Neural progenitor cell (in vitro differentiated cells): Measurements from ENCODE around the gene HBG2. TPM values are rescaled to one million over a fixed set of nuclear protein-coding genes. Genes with fewer than 3 reads are reported as not detected.

Source experiments
- DNase-seq: peaks from one replicate; pipeline ENCODE4 v3.0.0-alpha.2; 2016; ENCODE audit warnings: low spot score
- H2AFZ ChIP-seq: fragments of 200-600 bp; sonication (generic); replicated peaks from 2 replicates; pipeline ENCODE4 v1.6.1; 2016; ENCODE audit warnings: antibody characterized with exemption
- H3F3A ChIP-seq: fragments of 200-600 bp; sonication (generic); 2 replicates; pipeline ENCODE4 v1.6.1; 2016; ENCODE audit warnings: antibody characterized with exemption, low read depth
- H3K27ac ChIP-seq: fragments of 200-600 bp; sonication (generic); 2 replicates; pipeline ENCODE4 v1.5.1; 2016; ENCODE audit warnings: mild to moderate bottlenecking
- H3K27me3 ChIP-seq: fragments of 200-600 bp; sonication (generic); 2 replicates; pipeline ENCODE4 v1.6.1; 2016; ENCODE audit warnings: mild to moderate bottlenecking, moderate library complexity
- H3K36me3 ChIP-seq: fragments of 200-600 bp; sonication (generic); 2 replicates; pipeline ENCODE4 v1.5.1; 2016
- H3K4me1 ChIP-seq: fragments of 200-600 bp; sonication (generic); 2 replicates; pipeline ENCODE4 v1.6.1; 2016; ENCODE audit warnings: mixed run types
- H3K4me2 ChIP-seq: fragments of 200-600 bp; sonication (generic); 2 replicates; pipeline ENCODE4 v1.6.1; 2016
- H3K4me3 ChIP-seq: fragments of 200-600 bp; sonication (generic); 2 replicates; pipeline ENCODE4 v1.5.1; 2016
- H3K79me2 ChIP-seq: fragments of 200-600 bp; sonication (generic); 2 replicates; pipeline ENCODE4 v1.6.1; 2016; ENCODE audit warnings: low read depth
- H3K9ac ChIP-seq: fragments of 200-600 bp; sonication (generic); 2 replicates; pipeline ENCODE4 v1.6.1; 2016
- H3K9me3 ChIP-seq: fragments of 200-600 bp; sonication (generic); 2 replicates; pipeline ENCODE4 v1.5.1; 2016; ENCODE audit warnings: low read depth
- H4K20me1 ChIP-seq: fragments of 200-600 bp; sonication (generic); 2 replicates; pipeline ENCODE4 v1.6.1; 2016; ENCODE audit warnings: low read depth
- H3K27ac Mint-ChIP-seq: 3 replicates; pipeline ENCODE4 v1.8.0; 2021; ENCODE audit warnings: mixed read lengths
- H3K27me3 Mint-ChIP-seq: 2 replicates; pipeline ENCODE4 v1.8.0; 2022; ENCODE audit warnings: low read depth, mild to moderate bottlenecking, inconsistent platforms, moderate library complexity, mixed read lengths; ENCODE audit not compliant: insufficient read depth
- H3K36me3 Mint-ChIP-seq: 3 replicates; pipeline ENCODE4 v1.8.0; 2021; ENCODE audit warnings: mixed read lengths
- H3K4me1 Mint-ChIP-seq: 3 replicates; pipeline ENCODE4 v1.8.0; 2021; ENCODE audit warnings: mixed read lengths
- H3K4me3 Mint-ChIP-seq: 3 replicates; pipeline ENCODE4 v1.8.0; 2021; ENCODE audit warnings: mild to moderate bottlenecking, moderate library complexity, mixed read lengths
- H3K9me3 Mint-ChIP-seq: 3 replicates; pipeline ENCODE4 v1.8.0; 2020; ENCODE audit warnings: mixed read lengths
- EZH2 ChIP-seq: fragments of 200-600 bp; sonication (generic); IDR thresholded peaks from 2 replicates; pipeline ENCODE4 v1.6.1; 2017; ENCODE audit warnings: antibody characterized with exemption, mild to moderate bottlenecking, moderate library complexity
- EZH2phosphoT487 ChIP-seq: fragments of 200-600 bp; sonication (generic); IDR thresholded peaks from 2 replicates; pipeline ENCODE4 v1.6.1; 2017; ENCODE audit warnings: antibody characterized with exemption
- total RNA-seq: library from RNA; depleted of rRNA; stranded (reverse); fragments of >200 nt; gene quantifications from 2 replicates; pipeline ENCODE4 v1.2.3, GENCODE V29; 2015; ENCODE audit warnings: low replicate concordance
- TF ChIP-seq, protein P1 (sequence below): fragments of 200-600 bp; sonication (generic); IDR thresholded peaks from 2 replicates; pipeline ENCODE4 v1.5.1; 2017; ENCODE audit warnings: antibody characterized with exemption, mild to moderate bottlenecking

Gene HBG2
- total RNA-seq, 1 donor from 2014 or later, result not detected

DNA sequence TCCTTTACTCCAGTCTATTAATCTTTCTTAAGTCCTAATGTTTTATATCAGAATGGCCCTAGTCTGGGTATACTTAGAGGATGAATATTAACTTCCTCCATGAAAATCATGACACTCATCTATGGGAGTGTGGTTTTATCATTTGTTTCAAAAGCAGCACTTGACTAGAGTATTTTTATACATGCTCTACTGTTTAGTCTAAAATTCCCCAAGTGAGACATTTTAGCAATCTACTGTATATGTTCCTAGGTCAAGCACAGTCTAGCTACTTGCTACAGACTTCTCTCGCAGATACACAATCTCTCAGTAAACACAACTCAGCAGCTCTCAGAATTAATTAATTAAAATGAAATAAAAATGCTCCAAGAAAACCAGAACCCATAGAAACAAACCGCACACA is 24.8 kb downstream of the HBG2 start:
- no peaks in the 10 kb centered on the region for H3K79me2 ChIP-seq
- H3K4me2 ChIP-seq, result no peak overlapping the region
- no peak overlapping the region for H3K27ac ChIP-seq
- Mint-ChIP-seq H3K4me1 (no peaks in the 10 kb centered on the region), H3K4me3 (no peak overlapping the region), H3K9me3 (no peaks in the 10 kb centered on the region), H3K27me3 (no peaks in the 10 kb centered on the region), H3K36me3 (no peaks in the 10 kb centered on the region), H3K27ac (no peak overlapping the region)
- no peaks in the 10 kb centered on the region for H3K36me3 ChIP-seq
- no peak overlapping the region for H3K9ac ChIP-seq
- TF ChIP-seq EZH2phosphoT487 (no peak), EZH2 (no peak)
- TF ChIP-seq, protein P1, sequence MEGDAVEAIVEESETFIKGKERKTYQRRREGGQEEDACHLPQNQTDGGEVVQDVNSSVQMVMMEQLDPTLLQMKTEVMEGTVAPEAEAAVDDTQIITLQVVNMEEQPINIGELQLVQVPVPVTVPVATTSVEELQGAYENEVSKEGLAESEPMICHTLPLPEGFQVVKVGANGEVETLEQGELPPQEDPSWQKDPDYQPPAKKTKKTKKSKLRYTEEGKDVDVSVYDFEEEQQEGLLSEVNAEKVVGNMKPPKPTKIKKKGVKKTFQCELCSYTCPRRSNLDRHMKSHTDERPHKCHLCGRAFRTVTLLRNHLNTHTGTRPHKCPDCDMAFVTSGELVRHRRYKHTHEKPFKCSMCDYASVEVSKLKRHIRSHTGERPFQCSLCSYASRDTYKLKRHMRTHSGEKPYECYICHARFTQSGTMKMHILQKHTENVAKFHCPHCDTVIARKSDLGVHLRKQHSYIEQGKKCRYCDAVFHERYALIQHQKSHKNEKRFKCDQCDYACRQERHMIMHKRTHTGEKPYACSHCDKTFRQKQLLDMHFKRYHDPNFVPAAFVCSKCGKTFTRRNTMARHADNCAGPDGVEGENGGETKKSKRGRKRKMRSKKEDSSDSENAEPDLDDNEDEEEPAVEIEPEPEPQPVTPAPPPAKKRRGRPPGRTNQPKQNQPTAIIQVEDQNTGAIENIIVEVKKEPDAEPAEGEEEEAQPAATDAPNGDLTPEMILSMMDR, result no peak
- no peak for DNase-seq
- no peak overlapping the region for H3K4me3 ChIP-seq
- no peaks in the 10 kb centered on the region for H3K27me3 ChIP-seq
- H3F3A ChIP-seq, result no peaks in the 10 kb centered on the region
- no peaks in the 10 kb centered on the region for H4K20me1 ChIP-seq
- H3K4me1 ChIP-seq, result no peaks in the 10 kb centered on the region
- H2AFZ ChIP-seq, result no peak overlapping the region
- H3K9me3 ChIP-seq, result no peaks in the 10 kb centered on the region

DNA sequence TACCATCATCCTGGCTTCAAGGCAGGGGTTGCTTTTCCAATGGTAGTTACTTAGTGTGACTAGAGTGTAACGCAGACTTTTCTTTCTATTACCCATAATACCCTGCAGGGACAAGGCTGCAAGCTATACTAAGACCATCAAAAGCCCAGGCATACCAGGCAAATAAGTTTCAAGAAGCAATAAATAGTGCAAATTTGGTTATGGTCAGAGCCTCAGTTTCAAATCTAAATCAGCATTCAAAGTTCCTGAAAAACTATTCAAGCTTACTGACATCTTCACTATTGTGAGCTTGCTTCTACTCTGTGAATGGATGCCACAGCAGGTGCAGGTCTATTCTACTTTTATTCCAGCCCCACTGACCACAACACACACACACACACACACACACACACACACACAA is 25.2 kb downstream of the HBG2 start:
- Mint-ChIP-seq H3K27ac (no peak overlapping the region), H3K4me3 (no peak overlapping the region), H3K27me3 (no peaks in the 10 kb centered on the region), H3K36me3 (no peaks in the 10 kb centered on the region), H3K9me3 (no peaks in the 10 kb centered on the region), H3K4me1 (no peaks in the 10 kb centered on the region)
- Histone ChIP-seq H3K4me1 (no peaks in the 10 kb centered on the region), H3K27me3 (no peaks in the 10 kb centered on the region), H3K36me3 (no peaks in the 10 kb centered on the region), H3F3A (no peaks in the 10 kb centered on the region), H4K20me1 (no peaks in the 10 kb centered on the region), H3K27ac (no peak overlapping the region), H3K9ac (no peak overlapping the region), H3K4me3 (no peak overlapping the region), H3K79me2 (no peaks in the 10 kb centered on the region), H3K4me2 (no peak overlapping the region), H3K9me3 (no peaks in the 10 kb centered on the region), H2AFZ (no peak overlapping the region)
- peak; percentile 15 for DNase-seq
- TF ChIP-seq, protein P1, result no peak
- TF ChIP-seq EZH2, result no peak
- TF ChIP-seq EZH2phosphoT487, result no peak

GRCh38 chr11:5228124-5228523 is 26.5 kb downstream of the HBG2 start:
- Histone ChIP-seq H3F3A (no peaks in the 10 kb centered on the region), H3K9ac (no peak overlapping the region), H3K27me3 (no peaks in the 10 kb centered on the region), H3K36me3 (no peaks in the 10 kb centered on the region), H2AFZ (no peak overlapping the region), H3K4me2 (no peak overlapping the region), H3K9me3 (no peaks in the 10 kb centered on the region), H3K4me1 (no peaks in the 10 kb centered on the region), H3K27ac (no peak overlapping the region), H3K79me2 (no peaks in the 10 kb centered on the region), H3K4me3 (no peak overlapping the region), H4K20me1 (no peaks in the 10 kb centered on the region)
- Mint-ChIP-seq H3K4me3 (no peak overlapping the region), H3K27ac (no peak overlapping the region), H3K36me3 (no peaks in the 10 kb centered on the region), H3K9me3 (no peaks in the 10 kb centered on the region), H3K27me3 (peaks cover 3% of the 10 kb centered on the region), H3K4me1 (no peaks in the 10 kb centered on the region)
- no peak for DNase-seq
- TF ChIP-seq, protein P1, result no peak
- TF ChIP-seq EZH2 (no peak), EZH2phosphoT487 (no peak)

DNA sequence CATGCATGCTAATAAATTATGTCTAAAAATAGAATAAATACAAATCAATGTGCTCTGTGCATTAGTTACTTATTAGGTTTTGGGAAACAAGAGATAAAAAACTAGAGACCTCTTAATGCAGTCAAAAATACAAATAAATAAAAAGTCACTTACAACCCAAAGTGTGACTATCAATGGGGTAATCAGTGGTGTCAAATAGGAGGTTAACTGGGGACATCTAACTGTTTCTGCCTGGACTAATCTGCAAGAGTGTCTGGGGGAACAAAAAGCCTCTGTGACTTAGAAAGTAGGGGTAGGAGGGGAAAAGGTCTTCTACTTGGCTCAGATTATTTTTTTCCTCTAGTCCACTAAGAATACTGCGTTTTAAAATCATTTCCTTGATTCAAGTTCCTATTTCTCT is 26.9 kb downstream of the HBG2 start:
- no peaks in the 10 kb centered on the region for H3K4me1 Mint-ChIP-seq
- H3K9me3 Mint-ChIP-seq, result no peaks in the 10 kb centered on the region
- H3K4me3 Mint-ChIP-seq, result no peak overlapping the region
- no peaks in the 10 kb centered on the region for H3K9me3 ChIP-seq
- H4K20me1 ChIP-seq, result no peaks in the 10 kb centered on the region
- no peak overlapping the region for H3K4me3 ChIP-seq
- H3K79me2 ChIP-seq, result no peaks in the 10 kb centered on the region
- H3K9ac ChIP-seq, result no peak overlapping the region
- H3K27ac Mint-ChIP-seq, result no peak overlapping the region
- no peaks in the 10 kb centered on the region for H3K27me3 ChIP-seq
- H3K27me3 Mint-ChIP-seq, result peaks cover 3% of the 10 kb centered on the region
- H3K36me3 Mint-ChIP-seq, result no peaks in the 10 kb centered on the region
- no peak for TF ChIP-seq EZH2
- TF ChIP-seq, protein P1, result no peak
- no peak for TF ChIP-seq EZH2phosphoT487
- no peak overlapping the region for H3K4me2 ChIP-seq
- no peak overlapping the region for H3K27ac ChIP-seq
- no peak overlapping the region for H2AFZ ChIP-seq
- no peaks in the 10 kb centered on the region for H3K36me3 ChIP-seq
- H3F3A ChIP-seq, result no peaks in the 10 kb centered on the region
- DNase-seq, result no peak
- no peaks in the 10 kb centered on the region for H3K4me1 ChIP-seq
